PC-9 (cell line): ENCODE results near the gene TMEM38A. TPM values are rescaled to one million over a fixed set of nuclear protein-coding genes. Genes with fewer than 3 reads are reported as not detected.

Experiments
- Bru-seq: library from RNA; stranded (reverse); fragments of 400-500 nt; gene quantifications from one replicate; lab custom pipeline; 2021; lab: Mats Ljungman, UMichigan
- BruChase-seq, 2 experiments: library from RNA; stranded (reverse); fragments of 400-500 nt; gene quantifications; one replicate each; lab custom pipeline; 2021; lab: Mats Ljungman, UMichigan
- BruUV-seq: library from RNA; stranded (reverse); fragments of 400-500 nt; replicated peaks from 2 replicates; lab custom pipeline; 2021; lab: Mats Ljungman, UMichigan
- CTCF ChIA-PET: fragments of 300-600 bp; sonication (Branson Sonifier 250); formaldehyde crosslinking; loops from one replicate; lab custom pipeline; 2022; ENCODE audit warnings: antibody characterized with exemption; lab: Charles Lee
- POLR2A ChIA-PET: fragments of 300-600 bp; sonication (Branson Sonifier 250); formaldehyde crosslinking; loops from one replicate; lab custom pipeline; 2022; ENCODE audit warnings: antibody characterized with exemption; ENCODE audit not compliant: unreplicated experiment; lab: Charles Lee
- DNase-seq, 2 experiments: peaks; one replicate each; pipeline versions ENCODE4 v3.0.0 to v3.0.0-alpha.2; 2015 to 2022; ENCODE audit warnings: mixed read lengths in 1 of 2
- H2AFZ ChIP-seq: fragments of 200-600 bp; sonication (generic); 2 replicates; pipeline ENCODE4 v1.8.1; 2017; ENCODE audit warnings: antibody characterized with exemption
- H3F3A ChIP-seq: fragments of 200-600 bp; sonication (generic); 2 replicates; pipeline ENCODE4 v1.8.1; 2017; ENCODE audit warnings: antibody characterized with exemption, mild to moderate bottlenecking, low read depth; ENCODE audit not compliant: insufficient read depth
- H3K27ac ChIP-seq: fragments of 200-600 bp; sonication (generic); 2 replicates; pipeline ENCODE4 v1.6.1; 2016; ENCODE audit warnings: mixed run types
- H3K27me3 ChIP-seq: fragments of 200-600 bp; sonication (generic); 2 replicates; pipeline ENCODE4 v1.6.1; 2016; ENCODE audit warnings: low read depth, mixed run types; ENCODE audit not compliant: insufficient read depth
- H3K36me3 ChIP-seq: fragments of 200-600 bp; sonication (generic); 2 replicates; pipeline ENCODE4 v1.6.1; 2016; ENCODE audit warnings: low read depth, mixed run types
- H3K4me1 ChIP-seq: fragments of 200-600 bp; sonication (generic); replicated peaks from 2 replicates; pipeline ENCODE4 v1.6.1; 2016; ENCODE audit warnings: mixed run types; ENCODE audit not compliant: insufficient read depth
- H3K4me2 ChIP-seq: fragments of 200-600 bp; sonication (generic); 2 replicates; pipeline ENCODE4 v1.6.1; 2017; ENCODE audit warnings: mixed run types
- H3K4me3 ChIP-seq: fragments of 200-600 bp; sonication (generic); 2 replicates; pipeline ENCODE4 v1.6.1; 2016; ENCODE audit warnings: mixed run types
- H3K79me2 ChIP-seq: fragments of 200-600 bp; sonication (generic); 2 replicates; pipeline ENCODE4 v1.6.1; 2017; ENCODE audit warnings: low read depth, mixed run types
- H3K9me2 ChIP-seq: fragments of 200-600 bp; sonication (generic); 2 replicates; pipeline ENCODE4 v1.8.1; 2017; ENCODE audit warnings: mild to moderate bottlenecking; ENCODE audit not compliant: insufficient read depth
- H3K9me3 ChIP-seq: fragments of 200-600 bp; sonication (generic); 2 replicates; pipeline ENCODE4 v1.8.1; 2016; ENCODE audit warnings: low read depth; ENCODE audit not compliant: insufficient read depth
- H4K20me1 ChIP-seq: fragments of 200-600 bp; sonication (generic); 2 replicates; pipeline ENCODE4 v1.8.1; 2017; ENCODE audit not compliant: insufficient read depth
- EZH2 ChIP-seq: fragments of 200-600 bp; sonication (generic); IDR thresholded peaks from 2 replicates; pipeline ENCODE4 v1.8.0; 2017; ENCODE audit warnings: antibody characterized with exemption, low read depth
- intact Hi-C: fragments of 100-400 bp; cut with micrococcal nuclease; formaldehyde crosslinking; loops from one replicate; pipeline ENCODE4 v1.10.0; 2022; ENCODE audit not compliant: unreplicated experiment
- long read RNA-seq: library from polyadenylated mRNA; stranded (forward); transcript quantifications from one replicate; pipeline ENCODE4 v2.0.0, GENCODE V29; 2022
- total RNA-seq: library from RNA; stranded (reverse); gene quantifications from 2 replicates; pipeline ENCODE4 v1.2.3, GENCODE V29; 2021
- TF ChIP-seq, protein P1 (sequence below): fragments of 200-600 bp; sonication (generic); conservative IDR thresholded peaks from 2 replicates; pipeline ENCODE4 v1.6.1; 2017; ENCODE audit warnings: mixed run types, antibody characterized with exemption, mild to moderate bottlenecking, moderate library complexity

The TMEM38A gene
- total RNA-seq: 14.2 and 16.0 TPM in 2 replicates
- Bru-seq, nascent RNA: percentile 49 among the genes with signal in this experiment
- percentile 53 among the genes with signal in this experiment for BruChase-seq, experiment 1, labeled RNA remaining after a 2-hour chase
- BruChase-seq, experiment 2, labeled RNA remaining after a 6-hour chase: percentile 61 among the genes with signal in this experiment
- long read RNA-seq, transcript TMEM38A-201 (6 exons, 2,649 nt): major isoform, 29 of 42 reads
- long read RNA-seq, partial matches to known transcripts: 5 of 42 reads
- long read RNA-seq, other reads (novel, unspliced or antisense): 6 of 42 reads

DNA sequence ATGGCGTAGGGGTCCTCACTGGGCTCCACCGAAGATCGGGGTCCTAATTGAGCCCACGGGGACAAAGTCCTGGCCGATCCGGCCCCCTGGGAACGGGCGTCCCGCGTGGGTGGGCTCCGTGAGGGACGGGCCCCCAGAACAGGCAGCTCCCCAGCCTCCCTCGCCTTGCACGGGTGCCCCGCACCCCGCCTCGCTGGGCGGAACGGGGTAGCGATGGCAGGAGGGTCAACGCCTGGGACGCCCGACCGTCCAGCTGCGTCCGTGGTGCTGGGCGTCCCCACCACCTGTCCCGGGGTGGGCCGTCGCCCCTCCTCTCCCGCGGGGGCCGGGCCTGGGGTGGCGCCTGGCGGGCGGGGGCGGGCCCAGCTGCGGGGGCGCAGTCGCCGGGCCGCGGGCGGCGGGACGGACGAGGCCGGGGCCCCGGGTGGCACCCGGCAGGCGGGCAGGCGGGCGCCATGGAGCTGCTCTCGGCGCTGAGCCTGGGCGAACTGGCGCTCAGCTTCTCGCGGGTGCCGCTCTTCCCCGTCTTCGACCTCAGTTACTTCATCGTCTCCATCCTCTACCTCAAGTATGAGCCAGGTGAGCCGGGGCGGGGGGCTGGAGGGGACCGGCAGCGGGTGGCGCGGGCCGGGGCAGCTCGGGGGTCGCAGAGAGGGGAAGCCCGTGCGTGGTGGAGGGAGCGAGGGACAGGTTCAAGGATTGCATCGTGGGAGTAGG lies at the start of gene TMEM38A:
TMEM38A (plus strand) TSS at position 377 of the 717 bp plus-strand sequence; CDS start at position 456, 79 bp downstream.
- Histone ChIP-seq H3K36me3 (peaks cover 7% of the 10 kb centered on the region; the same call in 1 of the 2 replicates), H3K79me2 (peaks cover 37% of the 10 kb centered on the region), H4K20me1 (peaks cover 35% of the 10 kb centered on the region), H2AFZ (peak within 1 kb of the TSS; percentile 98), H3F3A (peaks cover 5% of the 10 kb centered on the region), H3K9me3 (no peaks in the 10 kb centered on the region), H3K4me1 (peaks cover 22% of the 10 kb centered on the region), H3K9me2 (no peaks in the 10 kb centered on the region), H3K27me3 (no peaks in the 10 kb centered on the region), H3K27ac (peak within 1 kb of the TSS; percentile 40; the same call in 1 of the 2 replicates), H3K4me2 (peak within 1 kb of the TSS; percentile 98), H3K4me3 (peak within 1 kb of the TSS; percentile 92)
- intact Hi-C loops: no loop called here
- BruUV-seq: no TSS peak
- TF ChIP-seq, protein P1, sequence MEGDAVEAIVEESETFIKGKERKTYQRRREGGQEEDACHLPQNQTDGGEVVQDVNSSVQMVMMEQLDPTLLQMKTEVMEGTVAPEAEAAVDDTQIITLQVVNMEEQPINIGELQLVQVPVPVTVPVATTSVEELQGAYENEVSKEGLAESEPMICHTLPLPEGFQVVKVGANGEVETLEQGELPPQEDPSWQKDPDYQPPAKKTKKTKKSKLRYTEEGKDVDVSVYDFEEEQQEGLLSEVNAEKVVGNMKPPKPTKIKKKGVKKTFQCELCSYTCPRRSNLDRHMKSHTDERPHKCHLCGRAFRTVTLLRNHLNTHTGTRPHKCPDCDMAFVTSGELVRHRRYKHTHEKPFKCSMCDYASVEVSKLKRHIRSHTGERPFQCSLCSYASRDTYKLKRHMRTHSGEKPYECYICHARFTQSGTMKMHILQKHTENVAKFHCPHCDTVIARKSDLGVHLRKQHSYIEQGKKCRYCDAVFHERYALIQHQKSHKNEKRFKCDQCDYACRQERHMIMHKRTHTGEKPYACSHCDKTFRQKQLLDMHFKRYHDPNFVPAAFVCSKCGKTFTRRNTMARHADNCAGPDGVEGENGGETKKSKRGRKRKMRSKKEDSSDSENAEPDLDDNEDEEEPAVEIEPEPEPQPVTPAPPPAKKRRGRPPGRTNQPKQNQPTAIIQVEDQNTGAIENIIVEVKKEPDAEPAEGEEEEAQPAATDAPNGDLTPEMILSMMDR: no peak
- no peak for TF ChIP-seq EZH2
- ChIA-PET CTCF (interaction anchor here (0.6 kb wide), 2 partner anchors 45 to 53 kb away, joined by 4 to 6 read pairs; no protein-coding TSS in a partner anchor), POLR2A (interaction anchor here (0.5 to 0.7 kb wide), 4 partner anchors 12 to 720 kb away, joined by 3 to 29 read pairs (median 4); no protein-coding TSS in a partner anchor)
- peak in 1 of 2 experiments; percentile 80 for DNase-seq

- no peaks in the 10 kb centered on the region for H3K9me2 ChIP-seq
- intact Hi-C loops: no loop called here
- TF ChIP-seq EZH2: no peak
- TF ChIP-seq, protein P1: no peak
- no TSS peak for BruUV-seq
- peaks cover 100% of the 10 kb centered on the region for H4K20me1 ChIP-seq
- peaks cover 18% of the 10 kb centered on the region for H3K4me1 ChIP-seq
- H3K36me3 ChIP-seq: no peaks in the 10 kb centered on the region
- no peak for DNase-seq
- peaks cover 23% of the 10 kb centered on the region for H3F3A ChIP-seq
- peaks cover 100% of the 10 kb centered on the region for H3K79me2 ChIP-seq
- no peak overlapping the region for H3K4me2 ChIP-seq
- CTCF ChIA-PET: interaction anchor here (0.5 kb wide), 1 partner anchor 157 kb away, joined by 4 read pairs; no protein-coding TSS in a partner anchor
- no peaks in the 10 kb centered on the region for H3K9me3 ChIP-seq
- no peaks in the 10 kb centered on the region for H3K27me3 ChIP-seq
- H2AFZ ChIP-seq: no peak overlapping the region
- H3K4me3 ChIP-seq: no peak overlapping the region
- no peak overlapping the region for H3K27ac ChIP-seq
- POLR2A ChIA-PET: interaction anchor here (0.5 kb wide), 1 partner anchor 52 kb away, joined by 9 read pairs; no protein-coding TSS in a partner anchor
These were observed 48.3 kb upstream of the TMEM38A start for GRCh38 chr19:16612636-16613035.

DNA sequence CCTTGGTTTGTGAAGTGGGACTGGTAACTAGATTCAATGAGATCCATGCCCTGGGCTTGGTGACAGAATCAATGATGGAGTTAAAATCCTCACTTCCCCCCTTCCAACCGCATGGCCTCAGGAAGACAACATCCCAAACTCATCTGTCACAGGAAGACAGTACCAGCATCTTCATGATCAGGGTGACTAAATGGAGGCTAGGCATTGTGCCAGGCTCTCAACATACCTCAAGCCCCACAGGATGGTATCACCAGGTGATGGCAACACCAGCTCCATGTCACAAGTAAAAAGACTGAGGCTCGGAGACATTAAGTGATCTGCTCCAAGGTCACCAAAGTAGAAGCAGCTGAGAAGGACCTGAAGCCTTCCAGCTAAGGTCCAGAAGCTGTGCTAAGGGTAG lies 47.1 kb upstream of the TMEM38A start:
- no peak overlapping the region for H3K4me2 ChIP-seq
- no peaks in the 10 kb centered on the region for H3K27me3 ChIP-seq
- ChIA-PET POLR2A (no interaction called here), CTCF (interaction anchor here (0.6 kb wide), 1 partner anchor 13 kb away, joined by 3 read pairs; no protein-coding TSS in a partner anchor)
- peaks cover 17% of the 10 kb centered on the region for H3F3A ChIP-seq
- H3K27ac ChIP-seq: no peak overlapping the region
- H4K20me1 ChIP-seq: peaks cover 100% of the 10 kb centered on the region
- H3K9me2 ChIP-seq: no peaks in the 10 kb centered on the region
- no peak for DNase-seq
- peaks cover 100% of the 10 kb centered on the region for H3K79me2 ChIP-seq
- intact Hi-C loops: no loop called here
- no peak overlapping the region for H3K4me3 ChIP-seq
- H3K9me3 ChIP-seq: no peaks in the 10 kb centered on the region
- TF ChIP-seq, protein P1: no peak
- TF ChIP-seq EZH2: no peak
- H3K36me3 ChIP-seq: no peaks in the 10 kb centered on the region
- BruUV-seq: no TSS peak
- H3K4me1 ChIP-seq: peaks cover 18% of the 10 kb centered on the region
- H2AFZ ChIP-seq: no peak overlapping the region
